ENCODE measurements around the gene FAM237A.

- no peak for TF ChIP-seq CTCF (IDR thresholded peaks at IDR 0.05; ENCODE audit: low read depth, low read length)
- TF ChIP-seq POLR2A (IDR thresholded peaks at IDR 0.05; ENCODE audit: extremely low read depth, insufficient read length), result no peak
- no peak for TF ChIP-seq MYC (IDR thresholded peaks at IDR 0.05; ENCODE audit: low read depth, low read length)
Measured at GRCh38 chr2:206642075-206643025, at the start of gene FAM237A.
